Hippocampal formation (tissue), 2 donors: Measurements from ENCODE around the gene RHOG.

ENCODE experiments used
- DNase-seq, 2 donors: peaks; one replicate each; lab custom pipeline; 2025; lab: John Stamatoyannopoulos, UW

The RHOG gene

DNA sequence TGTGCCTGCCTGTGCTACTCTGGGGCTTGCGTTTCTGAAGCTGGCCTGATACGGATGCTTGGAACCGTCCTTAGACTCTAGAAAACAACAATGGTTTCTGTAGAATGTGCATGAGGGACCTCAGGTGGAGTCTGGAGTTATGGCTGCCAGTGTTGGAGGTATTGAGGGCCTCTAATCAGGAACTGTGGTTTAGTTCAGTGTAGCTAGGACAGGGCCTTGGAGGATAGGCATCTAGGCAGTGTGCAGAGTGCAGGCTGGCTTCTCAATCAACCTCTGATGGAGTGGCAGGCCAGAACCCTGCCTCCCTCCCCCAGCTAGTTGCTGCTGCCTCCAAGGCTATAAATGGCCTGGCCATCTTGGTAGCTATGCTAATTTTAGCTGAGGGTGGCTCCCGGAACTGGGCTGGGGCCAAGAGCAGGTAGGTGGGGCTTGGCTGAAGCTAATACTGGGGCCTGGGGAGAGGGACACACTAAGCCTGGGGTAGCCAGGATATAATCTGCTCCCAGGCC is 18.7 kb upstream of the RHOG start:
- DNase-seq: no peak

DNA sequence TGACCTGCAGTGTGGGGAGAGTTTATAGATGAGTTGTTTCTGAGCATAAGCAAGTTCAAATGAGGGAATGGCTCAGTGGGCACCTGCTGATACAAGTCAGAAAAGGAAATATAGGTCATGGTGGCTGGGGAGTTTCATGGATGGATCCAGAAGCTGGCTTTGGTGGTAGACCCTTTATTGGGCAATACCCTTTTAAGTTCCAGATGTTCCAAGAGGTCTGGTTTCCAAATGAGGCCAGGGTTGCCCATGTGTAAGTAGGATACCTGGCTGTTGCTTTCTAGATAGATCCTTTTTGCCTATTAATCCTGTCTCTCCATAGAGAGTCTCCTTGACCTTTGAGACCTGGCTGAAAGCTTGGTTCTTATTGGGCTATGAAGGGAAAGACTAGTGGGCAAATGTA is 16.9 kb upstream of the RHOG start:
- no peak for DNase-seq

DNA sequence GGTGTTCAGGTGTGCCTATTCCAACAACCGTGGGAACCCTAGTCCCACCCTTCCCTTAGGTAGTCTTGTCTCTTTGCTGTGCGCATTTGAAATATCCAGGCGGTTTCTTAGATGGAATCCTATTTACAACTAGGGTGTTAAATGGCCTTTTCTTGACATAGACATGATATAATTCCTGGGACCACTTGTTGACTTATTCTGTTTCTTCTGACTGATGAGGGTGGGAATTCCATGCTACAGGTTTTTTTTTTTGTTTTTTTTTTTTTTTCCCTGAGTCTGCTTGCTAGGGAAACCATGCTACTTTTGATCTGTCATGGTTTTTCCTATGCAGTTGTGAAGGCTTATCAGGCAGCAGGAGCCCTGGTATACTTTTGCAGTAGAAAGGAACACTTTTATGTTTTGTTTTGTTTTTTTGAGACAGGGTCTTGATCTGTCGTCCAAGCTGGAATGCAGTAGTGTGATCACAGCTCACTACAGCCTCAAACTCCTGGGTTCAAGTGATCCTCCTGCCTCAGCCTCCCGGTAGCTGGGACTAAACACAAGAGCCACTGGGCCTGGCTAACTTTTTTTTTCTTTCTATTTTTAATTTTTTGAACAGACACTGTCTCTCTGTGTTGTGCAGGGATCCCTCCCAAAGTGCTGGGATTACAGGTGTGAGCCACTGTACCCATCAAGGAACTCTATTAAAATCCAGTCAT is 16.2 kb upstream of the RHOG start:
- no peak for DNase-seq

DNA sequence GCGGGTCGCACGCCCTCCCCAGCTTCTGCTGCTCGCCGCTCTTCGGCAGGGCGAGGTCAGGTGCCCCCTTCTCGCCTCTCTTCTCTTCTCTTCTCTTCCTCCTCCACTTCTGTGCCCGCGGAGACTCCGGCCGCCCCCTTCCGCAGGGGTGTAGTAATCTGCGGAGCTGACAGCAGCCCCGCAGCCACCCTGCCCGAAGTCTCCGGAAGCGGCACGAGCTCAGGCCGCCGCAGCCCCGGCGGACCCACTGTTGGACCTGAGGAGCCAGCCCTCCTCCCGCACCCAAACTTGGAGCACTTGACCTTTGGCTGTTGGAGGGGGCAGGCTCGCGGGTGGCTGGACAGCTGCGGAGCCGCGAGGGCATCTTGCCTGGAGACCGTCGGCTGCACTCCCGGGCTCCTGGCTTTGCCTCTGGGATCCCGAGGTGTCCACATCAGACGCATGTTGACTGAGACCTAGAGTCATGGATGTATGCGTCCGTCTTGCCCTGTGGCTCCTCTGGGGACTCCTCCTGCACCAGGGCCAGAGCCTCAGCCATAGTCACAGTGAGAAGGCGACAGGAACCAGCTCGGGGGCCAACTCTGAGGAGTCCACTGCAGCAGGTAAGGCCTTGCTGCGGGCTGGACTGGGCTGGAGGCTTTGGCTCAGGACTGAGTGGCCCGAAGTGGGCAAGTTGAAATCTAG is 15.2 kb upstream of the RHOG start:
- no peak for DNase-seq

DNA sequence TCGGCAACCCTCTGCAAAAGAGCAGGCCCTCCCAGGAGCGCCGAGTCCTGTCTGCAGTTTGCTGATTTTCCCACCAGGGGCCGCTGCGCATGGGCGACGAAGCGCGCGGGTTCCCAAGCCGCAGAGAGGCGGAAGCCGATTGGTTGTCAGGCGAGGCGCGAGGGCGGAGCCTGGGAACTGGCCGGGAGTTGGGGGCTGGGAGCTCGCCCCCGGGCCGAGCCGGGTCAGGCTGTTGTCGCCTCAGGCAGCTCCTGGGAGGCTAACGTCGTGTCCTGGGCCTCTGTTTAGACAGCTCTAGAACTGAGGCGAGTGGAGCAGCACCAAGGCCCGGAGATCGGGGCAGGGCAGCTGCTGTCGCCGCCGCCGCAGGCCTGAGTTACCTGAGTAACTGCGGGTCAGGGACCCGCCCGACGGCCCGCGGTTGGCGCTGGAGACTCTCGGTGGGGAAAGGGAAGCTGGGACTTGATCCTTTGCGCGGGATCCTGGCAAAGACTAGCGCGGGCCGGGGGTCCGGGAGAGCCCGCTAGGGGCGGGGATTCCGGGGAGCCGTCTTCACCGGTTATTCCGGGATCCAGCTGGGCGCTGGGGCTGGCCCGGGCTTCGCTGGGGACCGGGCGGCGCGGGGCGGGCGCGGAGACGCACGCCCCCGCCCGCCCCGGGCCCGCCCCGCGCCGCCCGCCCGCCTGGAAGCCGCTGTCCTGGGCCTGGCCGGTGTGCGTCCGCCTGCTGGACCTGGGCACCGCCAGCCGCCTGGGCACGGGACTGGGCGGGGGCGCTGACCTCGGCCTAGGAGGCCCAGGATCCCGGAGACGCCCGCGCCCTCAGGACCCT is 14.4 kb upstream of the RHOG start, which contains the start of gene STIM1:
STIM1 (plus strand) TSS at position 688 of the 831 bp plus-strand sequence. CDS start 607 bp downstream, outside the sequence.
- peak; percentile 91 to 93 for DNase-seq

DNA sequence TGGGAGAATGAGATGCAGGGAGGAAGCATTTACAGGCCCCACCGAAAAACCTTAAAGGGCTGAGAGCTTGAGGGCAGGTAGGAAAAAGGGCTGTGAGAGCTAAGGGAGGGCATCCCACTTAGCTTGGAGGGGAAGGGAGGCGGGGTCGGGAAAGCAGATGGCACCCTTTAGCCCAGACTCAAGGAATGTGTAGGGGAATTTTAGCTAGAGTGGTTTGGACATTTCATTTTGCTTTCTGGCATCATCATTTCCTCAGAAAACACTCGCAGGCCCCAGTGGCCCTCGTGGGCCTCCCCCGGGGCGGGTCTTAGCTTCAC is 13.9 kb upstream of the RHOG start:
- no peak for DNase-seq

DNA sequence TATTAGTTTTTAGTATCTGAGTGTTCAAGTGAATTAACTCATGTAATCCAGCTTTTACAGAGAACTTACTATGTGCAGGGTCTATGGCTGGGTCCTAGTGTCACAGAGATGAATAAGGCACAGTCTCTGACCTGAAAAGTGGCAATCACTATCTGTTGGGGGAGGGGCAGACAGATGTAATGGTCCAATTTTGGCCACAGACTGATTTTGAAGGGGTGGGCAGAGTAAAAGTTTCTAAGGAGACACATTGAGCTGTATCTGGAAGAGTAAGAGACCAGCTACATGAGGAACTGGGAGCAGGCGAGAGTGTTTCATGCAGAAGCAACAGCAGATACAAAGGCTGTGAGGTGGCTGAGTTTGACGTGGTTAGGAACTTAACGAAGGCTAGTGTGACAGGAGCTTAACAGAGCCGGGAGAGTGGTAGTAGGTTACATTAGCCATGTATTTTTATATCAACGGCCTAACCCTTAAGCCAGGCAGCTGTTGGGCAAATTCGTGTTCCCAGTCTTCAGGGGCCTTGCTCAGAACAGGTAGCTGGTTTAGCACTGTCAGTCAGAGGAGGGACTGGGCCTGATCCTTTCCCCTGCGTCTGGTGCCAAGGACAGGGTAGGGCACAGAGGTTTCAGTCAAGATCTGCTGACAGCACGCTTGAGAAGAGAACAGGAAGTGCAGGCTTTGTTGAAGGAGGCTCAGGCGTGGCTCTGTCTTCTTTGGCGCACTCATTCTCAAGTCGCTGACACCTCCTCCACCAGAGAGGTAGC is 13.3 kb upstream of the RHOG start:
- no peak for DNase-seq

DNA sequence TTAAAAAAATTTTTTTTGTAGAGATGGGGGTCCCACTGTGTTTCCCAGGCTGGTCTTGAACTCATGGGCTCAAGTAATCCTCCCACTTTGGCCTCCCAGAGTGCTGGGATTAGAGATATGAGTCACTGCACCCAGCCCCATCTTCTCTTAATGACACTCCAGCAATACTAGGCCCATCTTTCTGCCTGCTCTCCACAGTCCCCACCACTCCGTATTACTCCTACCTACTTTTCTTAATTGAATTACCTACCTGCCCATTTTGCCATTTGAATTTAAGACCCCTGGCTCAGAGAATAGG is 12.7 kb upstream of the RHOG start:
- no peak for DNase-seq

DNA sequence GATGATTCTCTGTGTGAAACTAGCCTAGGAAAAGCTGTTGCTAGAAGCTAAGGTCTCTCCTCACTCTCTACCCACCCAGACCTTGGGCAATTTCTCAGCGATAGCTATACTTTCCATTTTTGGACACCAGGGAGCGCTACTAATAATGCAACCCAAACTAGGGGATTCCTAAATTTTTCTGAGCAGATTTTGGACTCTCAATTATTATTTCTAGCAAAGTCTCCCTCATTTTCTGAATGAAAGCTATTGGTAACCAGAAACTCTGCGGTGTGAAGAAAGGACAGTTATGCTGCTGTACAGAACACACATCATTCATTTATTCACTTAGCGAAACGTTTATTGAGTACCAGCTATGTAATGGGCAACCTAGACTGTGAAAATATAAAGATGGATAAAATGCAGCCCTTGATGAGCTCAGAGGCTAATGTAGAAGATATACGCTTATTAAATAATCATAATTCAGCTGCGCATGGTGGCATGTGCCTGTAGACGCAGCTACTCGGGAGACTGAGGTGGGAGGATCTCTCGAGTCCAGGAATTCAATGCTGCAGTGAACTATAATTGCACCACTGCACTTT is 8.6 kb upstream of the RHOG start:
- DNase-seq: peak in 1 of 2 donors; percentile 30

DNA sequence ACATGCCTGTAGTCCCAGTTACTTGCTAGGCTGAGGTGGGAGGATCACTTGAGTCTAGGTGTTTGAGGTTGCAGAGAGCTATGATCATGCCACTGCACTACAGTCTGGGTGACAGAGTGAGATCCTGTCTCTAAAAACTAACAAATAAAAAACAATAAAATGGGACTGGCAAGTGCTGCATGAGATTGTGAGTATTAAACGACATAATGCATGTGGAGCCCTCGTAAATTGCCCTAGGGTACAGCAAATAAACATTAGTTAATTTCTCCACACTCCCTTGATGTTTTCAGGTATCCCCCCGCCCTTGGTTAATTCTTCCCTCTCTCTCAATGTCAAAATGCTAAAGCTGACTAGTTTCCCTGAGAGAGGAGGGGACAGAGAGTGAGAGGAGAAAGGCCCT is 4.9 kb upstream of the RHOG start:
- no peak for DNase-seq

DNA sequence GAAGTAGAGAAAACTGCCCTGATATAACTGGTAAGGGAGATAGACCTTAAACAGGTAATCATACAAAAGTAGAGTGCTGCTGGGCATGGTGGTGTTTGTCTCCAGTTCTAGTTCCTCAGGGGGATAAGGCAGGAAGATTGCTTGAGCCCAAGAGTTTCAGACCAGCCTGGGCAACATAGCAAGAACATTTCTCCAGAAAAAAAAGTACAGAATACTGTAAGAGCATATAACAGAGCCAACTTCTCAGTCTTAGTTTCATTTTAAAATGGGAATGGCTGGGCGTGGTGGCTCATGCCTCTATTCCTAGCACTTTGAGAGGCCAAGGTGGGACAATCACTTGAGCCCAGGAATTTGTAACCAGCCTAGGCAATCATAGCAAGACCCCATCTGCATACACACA is 4.5 kb upstream of the RHOG start:
- DNase-seq: no peak

DNA sequence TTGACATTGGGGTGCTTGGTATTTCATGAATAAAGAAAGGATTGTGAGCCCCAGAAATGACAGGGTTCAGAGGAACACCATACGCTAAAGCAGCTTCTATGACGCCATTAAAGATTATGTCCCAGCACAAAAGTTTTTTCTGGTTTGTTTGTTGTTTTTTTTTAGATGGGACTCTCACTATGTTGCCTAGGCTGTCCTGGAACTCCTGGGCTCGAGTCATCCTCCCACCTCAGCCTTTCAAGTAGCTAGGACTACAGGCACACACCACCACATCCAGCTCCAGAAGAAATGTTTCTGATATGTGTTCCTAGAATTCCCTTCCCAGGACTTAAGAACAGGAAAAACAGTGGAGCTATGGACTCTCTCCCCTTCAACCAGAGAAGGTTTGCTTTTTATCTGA is 2.6 kb upstream of the RHOG start:
- no peak for DNase-seq

DNA sequence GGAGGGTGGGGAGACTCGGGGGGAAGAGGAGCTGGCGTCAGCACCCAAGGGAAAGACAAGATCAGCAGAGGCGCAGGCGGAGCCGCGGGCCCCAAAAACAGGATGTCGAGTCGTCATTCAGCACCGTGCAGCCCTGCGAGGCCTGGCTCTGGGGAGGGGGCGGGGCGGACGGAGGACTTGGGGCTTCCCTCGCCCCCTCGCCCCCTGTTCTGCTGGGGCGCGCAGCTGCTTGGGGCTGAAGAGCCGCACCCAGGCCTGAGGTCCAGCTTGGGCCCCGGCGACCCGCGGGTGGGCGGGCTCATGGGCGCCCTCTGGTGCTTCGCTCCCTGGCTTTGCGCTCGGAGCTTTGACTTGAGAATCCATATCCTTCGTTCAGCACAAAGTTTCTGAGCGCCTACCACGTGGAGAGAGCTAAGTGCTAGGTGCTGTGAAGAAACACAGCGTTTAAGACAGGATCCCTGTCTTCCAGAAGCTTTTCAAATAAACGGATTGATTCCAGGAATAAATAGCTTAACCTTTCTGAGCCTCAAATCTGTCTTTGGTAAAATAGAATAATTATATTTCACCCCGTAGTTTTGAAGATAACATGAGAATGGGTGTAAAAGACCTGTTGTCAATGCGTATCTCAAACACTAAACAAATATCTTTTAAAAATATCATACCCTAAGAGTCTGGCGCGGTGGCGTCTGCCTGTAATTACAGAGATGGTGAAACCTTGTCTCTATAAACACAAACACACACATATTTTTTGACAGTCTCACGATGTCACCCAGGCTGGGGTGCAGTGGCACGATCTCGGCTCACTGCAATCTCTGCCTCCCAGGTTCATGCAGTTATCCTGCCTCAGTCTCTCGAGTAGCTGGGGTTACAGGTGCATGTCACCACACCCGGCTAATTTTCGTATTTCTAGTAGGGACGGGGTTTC is 929 bp upstream of the RHOG start:
- peak; percentile 76 to 81 for DNase-seq

DNA sequence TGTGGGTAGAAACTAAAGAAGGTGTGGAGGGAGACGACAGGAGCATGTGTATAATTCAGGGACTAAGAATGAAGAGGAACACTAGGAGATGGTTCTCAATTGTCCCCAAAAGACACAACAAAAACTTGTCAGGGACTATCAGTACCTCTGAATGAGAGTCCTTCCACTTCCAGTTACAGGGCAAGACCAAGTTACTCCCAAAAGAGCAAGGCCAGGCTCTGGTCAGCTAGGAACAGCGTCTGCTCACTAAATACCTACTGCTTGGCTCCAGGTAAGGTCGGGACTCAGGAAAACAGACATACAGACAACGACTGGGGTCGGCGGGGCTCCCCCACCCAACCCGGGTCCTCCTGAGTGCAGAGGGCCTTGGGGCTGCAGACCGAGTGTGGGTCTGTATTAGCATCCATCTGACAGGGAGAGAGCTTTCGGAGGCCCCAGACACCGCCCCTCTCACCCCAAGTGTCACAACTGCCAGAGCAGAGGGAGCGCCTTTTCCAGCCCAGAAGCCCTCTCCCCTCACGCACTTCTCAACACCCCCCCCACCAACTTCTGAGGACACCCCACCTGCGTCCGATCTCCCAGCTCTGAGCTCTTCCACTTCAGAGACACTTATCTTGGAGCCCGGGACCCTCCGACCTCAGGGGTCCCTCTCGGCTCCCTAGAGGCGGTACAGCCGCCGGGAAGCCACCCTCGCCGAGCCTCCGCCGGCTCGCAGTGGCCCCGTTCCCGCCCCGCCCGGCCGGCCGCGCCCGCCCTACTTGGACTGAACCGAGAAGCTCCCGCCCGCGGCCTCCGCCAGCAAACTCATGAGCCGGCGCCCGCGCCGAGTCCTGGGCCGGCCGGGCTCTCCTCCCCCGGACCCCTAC is 522 bp downstream of the RHOG start:
- no peak for DNase-seq

DNA sequence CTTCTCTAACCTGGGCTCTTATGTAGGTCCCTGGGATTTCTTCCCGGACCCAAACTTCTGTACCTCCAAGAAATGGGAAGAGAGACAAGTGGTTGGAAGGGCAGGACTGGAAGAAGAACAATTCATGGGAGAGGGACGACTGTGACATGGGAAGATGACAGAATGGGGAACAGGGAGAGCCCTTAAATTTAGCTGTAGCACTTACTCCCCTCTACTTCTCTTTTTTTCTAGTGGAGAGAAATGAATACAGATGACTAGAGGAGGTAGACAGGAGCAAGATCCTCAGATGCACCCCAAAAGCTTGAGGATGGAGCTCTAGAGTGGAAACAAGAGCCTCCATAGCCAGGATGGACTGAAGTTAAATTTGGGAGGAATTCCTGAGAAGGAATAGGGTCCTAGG is 2.3 kb downstream of the RHOG start:
- no peak for DNase-seq

DNA sequence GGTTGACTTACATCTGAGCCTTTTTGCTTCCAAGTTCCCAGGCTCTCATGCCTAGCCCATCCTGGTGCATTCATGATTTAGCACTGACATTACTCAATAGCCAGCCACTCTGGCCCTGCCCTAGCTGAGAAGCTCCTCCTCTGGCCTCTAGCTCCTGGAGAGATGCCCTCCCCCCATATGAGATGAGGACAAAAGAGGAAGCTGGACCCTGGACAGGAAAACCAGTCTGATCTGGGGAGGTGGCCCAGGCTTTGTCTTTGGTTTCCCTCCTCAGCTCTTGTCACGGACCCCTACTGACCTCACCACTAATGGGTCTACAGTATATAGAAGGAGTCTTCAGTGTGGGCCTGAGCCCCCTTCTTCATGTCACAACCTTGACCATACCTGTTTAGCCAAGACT is 3.0 kb downstream of the RHOG start:
- peak; percentile 35 to 41 for DNase-seq

DNA sequence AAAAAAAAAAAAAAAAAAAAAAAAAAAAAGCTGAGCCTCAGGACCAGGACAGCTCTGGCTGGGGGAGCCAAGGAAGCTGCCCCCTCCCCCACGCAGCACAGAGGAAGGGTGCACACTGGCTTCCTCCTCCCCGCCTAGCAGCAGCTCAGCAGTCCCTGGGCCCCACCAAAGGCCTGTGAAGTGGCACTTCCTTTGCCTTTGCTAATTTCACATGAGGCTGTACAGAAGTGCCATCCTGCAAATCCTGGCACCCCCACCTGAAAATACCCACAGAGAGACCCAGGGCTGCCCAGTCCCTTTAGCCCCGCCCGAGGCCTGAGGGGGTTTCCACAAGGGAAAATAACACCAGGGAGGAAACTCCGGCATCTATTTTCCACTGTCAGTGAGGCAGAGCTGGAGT is 3.9 kb downstream of the RHOG start:
- DNase-seq: peak in 1 of 2 donors; percentile 32

DNA sequence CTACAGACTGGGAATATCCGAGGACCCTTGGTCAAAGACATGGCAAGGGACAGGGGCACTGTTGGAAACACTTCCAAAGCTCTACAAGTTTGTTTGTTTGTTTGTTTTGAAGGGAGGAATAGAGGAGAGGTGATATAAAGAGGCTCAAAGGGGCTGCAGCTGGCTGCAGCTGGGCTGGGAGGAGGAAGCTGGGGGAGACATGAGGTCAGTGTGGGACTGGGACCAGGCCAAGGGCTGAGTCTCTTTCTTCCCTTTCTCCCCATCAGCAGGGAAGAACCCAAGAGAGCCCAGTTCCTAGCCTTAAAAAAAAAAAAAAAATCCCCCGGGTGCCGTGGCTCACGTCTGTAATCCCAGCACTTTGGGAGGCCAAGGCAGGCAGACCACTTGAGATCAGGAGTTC is 5.0 kb downstream of the RHOG start:
- peak; percentile 33 to 35 for DNase-seq

DNA sequence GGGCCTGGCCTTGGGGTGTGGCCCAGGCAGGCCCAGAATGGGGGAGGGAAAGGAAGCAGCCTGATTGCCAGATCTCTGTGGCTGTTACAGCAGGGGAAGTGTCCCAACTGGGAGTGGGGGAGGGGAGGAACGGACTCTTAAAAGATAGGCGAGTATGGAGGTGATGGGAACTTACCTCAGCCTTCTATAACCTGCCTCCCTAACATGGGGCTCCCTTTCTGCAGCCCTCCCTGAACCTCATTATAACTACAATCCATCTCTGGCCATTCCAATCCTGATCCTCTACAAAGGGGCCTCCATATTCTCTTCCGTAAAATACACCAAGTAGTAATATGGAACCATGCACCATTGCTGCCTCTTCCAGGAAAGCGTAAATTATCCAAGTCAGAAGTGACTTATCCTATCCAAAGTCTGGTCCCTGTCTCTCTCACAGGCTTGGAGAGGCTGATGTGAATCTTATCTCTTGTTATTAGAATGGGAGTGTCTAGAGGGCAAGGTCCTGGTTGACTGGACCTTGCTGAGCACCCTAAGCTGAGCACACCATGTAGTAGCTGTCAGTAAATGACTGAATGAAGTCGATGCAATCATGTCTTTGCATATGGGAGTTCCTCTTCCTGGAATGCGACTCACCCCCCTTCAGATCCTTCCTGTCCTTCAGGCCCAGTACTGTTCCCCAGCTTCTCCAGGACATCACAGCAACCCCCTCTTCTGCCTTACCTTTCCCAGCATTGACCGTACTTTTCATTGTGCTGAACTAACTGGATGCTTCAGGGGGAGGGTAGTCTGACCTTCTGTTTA is 5.9 kb downstream of the RHOG start:
- DNase-seq: peak in 1 of 2 donors; percentile 34
